WERI-Rb-1 (cell line): ENCODE data around the gene GGN.
A peak's percentile ranks its signal among the peaks of the same experiment; 100 is the strongest.

Experiments used
- DNase-seq: peaks from one replicate; pipeline ENCODE4 v3.0.0-alpha.2; 2020
- H3K27ac ChIP-seq: fragments of 250-450 bp; sonication (Bioruptor Pico); 2 replicates; pipeline ENCODE4 v1.5.1; 2020; ENCODE audit warnings: mild to moderate bottlenecking, moderate library complexity
- H3K27me3 ChIP-seq: fragments of 250-450 bp; sonication (Bioruptor Pico); 2 replicates; pipeline ENCODE4 v1.5.1; 2021; ENCODE audit warnings: mild to moderate bottlenecking, low read depth, moderate library complexity; ENCODE audit not compliant: insufficient read depth, severe bottlenecking
- H3K36me3 ChIP-seq: fragments of 250-450 bp; sonication (Bioruptor Pico); 2 replicates; pipeline ENCODE4 v1.5.1; 2020; ENCODE audit warnings: mild to moderate bottlenecking, moderate library complexity
- H3K4me3 ChIP-seq: 2 replicates; pipeline ENCODE4 v1.5.1; 2011; ENCODE audit warnings: low read depth, mild to moderate bottlenecking, control low read depth, low read length
- H3K9me3 ChIP-seq: fragments of 250-450 bp; sonication (Bioruptor Pico); 2 replicates; pipeline ENCODE4 v1.5.1; 2021; ENCODE audit warnings: mild to moderate bottlenecking, moderate library complexity; ENCODE audit not compliant: severe bottlenecking
- CTCF ChIP-seq: IDR thresholded peaks from 2 replicates; pipeline ENCODE4 v1.5.1; 2011; ENCODE audit warnings: low read depth, mild to moderate bottlenecking, control low read depth, inconsistent platforms, low read length

Gene GGN

GRCh38 chr19:38386300-38386970, 1.4 kb downstream of the GGN start:
- TF ChIP-seq CTCF = no peak
- DNase-seq = no peak
- Histone ChIP-seq H3K36me3 (peaks cover 34% of the 10 kb centered on the region), H3K9me3 (no peaks in the 10 kb centered on the region), H3K27me3 (no peaks in the 10 kb centered on the region), H3K27ac (no peak overlapping the region), H3K4me3 (no peak overlapping the region)

GRCh38 chr19:38385804-38386257, 2.0 kb downstream of the GGN start:
- H3K27me3 ChIP-seq = no peaks in the 10 kb centered on the region
- DNase-seq = no peak

GRCh38 chr19:38385057-38385803, 2.6 kb downstream of the GGN start:
- no peak for DNase-seq
- Histone ChIP-seq H3K27ac (no peak overlapping the region), H3K9me3 (no peaks in the 10 kb centered on the region), H3K27me3 (no peaks in the 10 kb centered on the region), H3K36me3 (peaks cover 44% of the 10 kb centered on the region), H3K4me3 (no peak overlapping the region)
- TF ChIP-seq CTCF = no peak

More at GRCh38 chr19:38385804-38386257, 2.0 kb downstream of the GGN start:
- TF ChIP-seq CTCF = no peak
- Histone ChIP-seq H3K27ac (no peak overlapping the region), H3K9me3 (no peaks in the 10 kb centered on the region), H3K4me3 (no peak overlapping the region), H3K36me3 (peaks cover 40% of the 10 kb centered on the region)

GRCh38 chr19:38384209-38385027, 3.4 kb downstream of the GGN start:
- DNase-seq = peak; percentile 47
- Histone ChIP-seq H3K27me3 (no peaks in the 10 kb centered on the region), H3K27ac (peak overlapping the region; percentile 33; the same call in 1 of the 2 replicates), H3K4me3 (no peak overlapping the region), H3K9me3 (no peaks in the 10 kb centered on the region), H3K36me3 (peaks cover 50% of the 10 kb centered on the region)
- TF ChIP-seq CTCF = peak; percentile 77

GRCh38 chr19:38383743-38384142, 4.1 kb downstream of the GGN start:
- Histone ChIP-seq H3K4me3 (no peak overlapping the region), H3K27ac (no peak overlapping the region), H3K9me3 (no peaks in the 10 kb centered on the region), H3K36me3 (peaks cover 57% of the 10 kb centered on the region), H3K27me3 (no peaks in the 10 kb centered on the region)
- DNase-seq = no peak
- TF ChIP-seq CTCF = no peak
